ENCODE data around the gene MOB1A.

The MOB1A gene

GRCh38 chr2:74103763-74104162, 74.9 kb downstream of the MOB1A start:
- DNase-seq (ENCODE audit: low read depth), result no peak

All from stimulated activated CD8-positive, alpha-beta memory T cell treated with anti-CD3 and anti-CD28 coated beads, Interleukin-12 subunit alpha, Interleukin-12 subunit beta, amount 100 ng/mL, for 1 hour (primary cell).